Activated T-helper 17 cell treated with anti-CD3 and anti-CD28 coated beads, Interleukin-2, amount 50 U/mL, for 72 hours (primary cell): ENCODE results near the gene TECPR1. TPM values are rescaled to one million over a fixed set of nuclear protein-coding genes. Genes with fewer than 3 reads are reported as not detected.

Experiments used
- ATAC-seq: fragments of 150-1000 bp; cut with Tn5 transposase; replicated peaks from 2 replicates; pipeline ENCODE4 v1.10.0; 2021; ENCODE audit warnings: mild to moderate bottlenecking, moderate library complexity
- H3K27ac Mint-ChIP-seq: one replicate; pipeline ENCODE4 v1.8.0; 2022; ENCODE audit warnings: mixed read lengths
- H3K27me3 Mint-ChIP-seq: one replicate; pipeline ENCODE4 v1.8.0; 2022; ENCODE audit warnings: mixed read lengths
- H3K36me3 Mint-ChIP-seq: one replicate; pipeline ENCODE4 v1.8.0; 2022; ENCODE audit warnings: low read depth, mild to moderate bottlenecking, mixed read lengths
- H3K4me1 Mint-ChIP-seq: one replicate; pipeline ENCODE4 v1.8.0; 2022; ENCODE audit warnings: mixed read lengths
- H3K4me3 Mint-ChIP-seq: one replicate; pipeline ENCODE4 v1.8.0; 2022; ENCODE audit warnings: mild to moderate bottlenecking, mixed read lengths
- H3K9me3 Mint-ChIP-seq: one replicate; pipeline ENCODE4 v1.8.0; 2022; ENCODE audit warnings: mixed read lengths
- total RNA-seq, 2 donors: library from RNA; stranded (reverse); gene quantifications; one replicate each; pipeline ENCODE4 v1.2.3, GENCODE V29; 2022

TECPR1 gene
- total RNA-seq, 2 donors from 2014 or later: 29.0 to 37.1 TPM

GRCh38 chr7:98205162-98205845, 46.7 kb downstream of the TECPR1 start:
- Mint-ChIP-seq H3K27ac (no peak overlapping the region), H3K27me3 (no peaks in the 10 kb centered on the region), H3K36me3 (peaks cover 56% of the 10 kb centered on the region), H3K9me3 (no peaks in the 10 kb centered on the region), H3K4me1 (peaks cover 25% of the 10 kb centered on the region), H3K4me3 (no peak overlapping the region)
- ATAC-seq: no peak

GRCh38 chr7:98204670-98205069, 47.4 kb downstream of the TECPR1 start:
- peaks cover 30% of the 10 kb centered on the region for H3K4me1 Mint-ChIP-seq

GRCh38 chr7:98203964-98204605, 47.9 kb downstream of the TECPR1 start:
- Mint-ChIP-seq H3K27ac (no peak overlapping the region), H3K4me3 (no peak overlapping the region), H3K9me3 (no peaks in the 10 kb centered on the region), H3K36me3 (peaks cover 60% of the 10 kb centered on the region), H3K27me3 (no peaks in the 10 kb centered on the region), H3K4me1 (peaks cover 30% of the 10 kb centered on the region)
- ATAC-seq: no peak

More at GRCh38 chr7:98204670-98205069, 47.4 kb downstream of the TECPR1 start:
- Mint-ChIP-seq H3K4me3 (no peak overlapping the region), H3K36me3 (peaks cover 56% of the 10 kb centered on the region), H3K27me3 (no peaks in the 10 kb centered on the region), H3K9me3 (no peaks in the 10 kb centered on the region), H3K27ac (no peak overlapping the region)
- no peak for ATAC-seq

- Mint-ChIP-seq H3K27me3 (no peaks in the 10 kb centered on the region), H3K4me3 (peak overlapping the region; percentile 64), H3K27ac (no peak overlapping the region), H3K9me3 (no peaks in the 10 kb centered on the region), H3K36me3 (peaks cover 63% of the 10 kb centered on the region), H3K4me1 (peaks cover 30% of the 10 kb centered on the region)
- no peak for ATAC-seq
Observed at GRCh38 chr7:98203261-98203963, 48.6 kb downstream of the TECPR1 start.

GRCh38 chr7:98202367-98203195, 49.5 kb downstream of the TECPR1 start:
- Mint-ChIP-seq H3K4me3 (peak overlapping the region; percentile 64), H3K4me1 (peaks cover 30% of the 10 kb centered on the region), H3K27ac (peak overlapping the region; percentile 44), H3K36me3 (peaks cover 69% of the 10 kb centered on the region), H3K27me3 (no peaks in the 10 kb centered on the region), H3K9me3 (no peaks in the 10 kb centered on the region)
- peak; percentile 96 for ATAC-seq

GRCh38 chr7:98200364-98200763, 51.7 kb downstream of the TECPR1 start:
- peak overlapping the region; percentile 59 for H3K27ac Mint-ChIP-seq
- H3K36me3 Mint-ChIP-seq: peaks cover 56% of the 10 kb centered on the region
- H3K4me1 Mint-ChIP-seq: peaks cover 30% of the 10 kb centered on the region
- H3K9me3 Mint-ChIP-seq: no peaks in the 10 kb centered on the region
- H3K27me3 Mint-ChIP-seq: no peaks in the 10 kb centered on the region
- ATAC-seq: peak; percentile 37
- peak overlapping the region; percentile 27 for H3K4me3 Mint-ChIP-seq

- no peak overlapping the region for H3K27ac Mint-ChIP-seq
- ATAC-seq: no peak
- peaks cover 58% of the 10 kb centered on the region for H3K36me3 Mint-ChIP-seq
- no peak overlapping the region for H3K4me3 Mint-ChIP-seq
- no peaks in the 10 kb centered on the region for H3K27me3 Mint-ChIP-seq
- H3K9me3 Mint-ChIP-seq: no peaks in the 10 kb centered on the region
- peaks cover 30% of the 10 kb centered on the region for H3K4me1 Mint-ChIP-seq
Observed at GRCh38 chr7:98199131-98199530, 52.9 kb downstream of the TECPR1 start.

- H3K36me3 Mint-ChIP-seq: peaks cover 60% of the 10 kb centered on the region
- no peak for ATAC-seq
- H3K27ac Mint-ChIP-seq: no peak overlapping the region
- peaks cover 20% of the 10 kb centered on the region for H3K4me1 Mint-ChIP-seq
- H3K27me3 Mint-ChIP-seq: no peaks in the 10 kb centered on the region
- no peaks in the 10 kb centered on the region for H3K9me3 Mint-ChIP-seq
- H3K4me3 Mint-ChIP-seq: no peak overlapping the region
Observed at GRCh38 chr7:98196706-98197605, 55.1 kb downstream of the TECPR1 start.

GRCh38 chr7:98194672-98195457, 57.2 kb downstream of the TECPR1 start:
- Mint-ChIP-seq H3K4me3 (no peak overlapping the region), H3K4me1 (peaks cover under 1% of the 10 kb centered on the region), H3K27ac (no peak overlapping the region), H3K27me3 (no peaks in the 10 kb centered on the region), H3K9me3 (no peaks in the 10 kb centered on the region), H3K36me3 (peaks cover 71% of the 10 kb centered on the region)
- ATAC-seq: no peak

GRCh38 chr7:98194186-98194585, 57.8 kb downstream of the TECPR1 start:
- H3K36me3 Mint-ChIP-seq: peaks cover 74% of the 10 kb centered on the region
- H3K27me3 Mint-ChIP-seq: no peaks in the 10 kb centered on the region
- H3K27ac Mint-ChIP-seq: no peak overlapping the region
- H3K9me3 Mint-ChIP-seq: no peaks in the 10 kb centered on the region
- no peaks in the 10 kb centered on the region for H3K4me1 Mint-ChIP-seq
- no peak overlapping the region for H3K4me3 Mint-ChIP-seq
- ATAC-seq: no peak

GRCh38 chr7:98193474-98194180, 58.4 kb downstream of the TECPR1 start:
- no peak for ATAC-seq
- H3K27me3 Mint-ChIP-seq: no peaks in the 10 kb centered on the region

GRCh38 chr7:98192781-98193457, 59.1 kb downstream of the TECPR1 start:
- H3K27ac Mint-ChIP-seq: no peak overlapping the region
- H3K36me3 Mint-ChIP-seq: peaks cover 79% of the 10 kb centered on the region
- no peaks in the 10 kb centered on the region for H3K9me3 Mint-ChIP-seq
- ATAC-seq: no peak
- no peaks in the 10 kb centered on the region for H3K27me3 Mint-ChIP-seq
- H3K4me3 Mint-ChIP-seq: no peak overlapping the region
- H3K4me1 Mint-ChIP-seq: no peaks in the 10 kb centered on the region

More at GRCh38 chr7:98193474-98194180, 58.4 kb downstream of the TECPR1 start:
- Mint-ChIP-seq H3K4me3 (no peak overlapping the region), H3K4me1 (no peaks in the 10 kb centered on the region), H3K27ac (no peak overlapping the region), H3K9me3 (no peaks in the 10 kb centered on the region), H3K36me3 (peaks cover 76% of the 10 kb centered on the region)
